Smooth muscle cell (in vitro differentiated cells): ENCODE data around the gene PHKG2. TPM values are rescaled to one million over a fixed set of nuclear protein-coding genes. Genes with fewer than 3 reads are reported as not detected.

ENCODE experiments used
- DNase-seq: peaks from one replicate; lab custom pipeline; 2025; ENCODE audit not compliant: unreplicated experiment; lab: John Stamatoyannopoulos, UW
- H2AFZ ChIP-seq: fragments of 200-600 bp; sonication (generic); 2 replicates; pipeline ENCODE4 v1.6.0; 2016; ENCODE audit warnings: antibody characterized with exemption, low read depth, mild to moderate bottlenecking
- H3F3A ChIP-seq: fragments of 200-600 bp; sonication (generic); 2 replicates; pipeline ENCODE4 v1.6.0; 2017; ENCODE audit warnings: antibody characterized with exemption, low read depth
- H3K27ac ChIP-seq: fragments of 200-600 bp; sonication (generic); 2 replicates; pipeline ENCODE4 v1.5.1; 2016; ENCODE audit warnings: low read depth, mild to moderate bottlenecking
- H3K27me3 ChIP-seq: fragments of 200-600 bp; sonication (generic); 2 replicates; pipeline ENCODE4 v1.6.1; 2016; ENCODE audit warnings: low read depth, mild to moderate bottlenecking
- H3K36me3 ChIP-seq: fragments of 200-600 bp; sonication (generic); 2 replicates; pipeline ENCODE4 v1.5.1; 2016; ENCODE audit warnings: low read depth
- H3K4me1 ChIP-seq: fragments of 200-600 bp; sonication (generic); 2 replicates; pipeline ENCODE4 v1.5.1; 2016; ENCODE audit warnings: low read depth
- H3K4me2 ChIP-seq: fragments of 200-600 bp; sonication (generic); 2 replicates; pipeline ENCODE4 v1.6.0; 2016; ENCODE audit warnings: mild to moderate bottlenecking
- H3K4me3 ChIP-seq: fragments of 200-600 bp; sonication (generic); 2 replicates; pipeline ENCODE4 v1.5.1; 2016; ENCODE audit warnings: mild to moderate bottlenecking
- H3K79me2 ChIP-seq: fragments of 200-600 bp; sonication (generic); 2 replicates; pipeline ENCODE4 v1.6.0; 2016; ENCODE audit warnings: low read depth, mild to moderate bottlenecking
- H3K9ac ChIP-seq: fragments of 200-600 bp; sonication (generic); 2 replicates; pipeline ENCODE4 v1.6.0; 2016; ENCODE audit warnings: low read depth
- H3K9me3 ChIP-seq: fragments of 200-600 bp; sonication (generic); replicated peaks from 2 replicates; pipeline ENCODE4 v1.5.1; 2016; ENCODE audit warnings: low read depth
- H4K20me1 ChIP-seq: fragments of 200-600 bp; sonication (generic); 2 replicates; pipeline ENCODE4 v1.6.0; 2016; ENCODE audit warnings: low read depth
- CTCF ChIP-seq: fragments of 200-600 bp; sonication (generic); IDR thresholded peaks from 2 replicates; pipeline ENCODE4 v1.5.1; 2017; ENCODE audit warnings: borderline replicate concordance, mild to moderate bottlenecking, antibody characterized with exemption; ENCODE audit not compliant: insufficient read depth, poor library complexity, severe bottlenecking
- WGBS: methylation state at CpG from one replicate; pipeline ENCODE4 v1.1.7; 2016; ENCODE audit warnings: low lambda C conversion rate; 5-methylcytosine and 5-hydroxymethylcytosine counted together
- polyA plus RNA-seq: library from polyadenylated mRNA; unstranded; fragments of >200 nt; fragmentation: Nextera tagmentation; extraction: Ambion mirVana; gene quantifications from 2 replicates; pipeline ENCODE4 v1.2.1, GENCODE V29; 2016
- total RNA-seq: library from RNA; depleted of rRNA; stranded (reverse); fragments of >200 nt; gene quantifications from 2 replicates; pipeline ENCODE4 v1.2.3, GENCODE V29; 2014

PHKG2 gene
- total and polyA plus RNA-seq, 2 experiments from 2014 or later = 24.9 to 39.1 TPM

GRCh38 chr16:30746638-30747175 lies 1.5 kb upstream of the PHKG2 start:
- peaks cover 9% of the 10 kb centered on the region for H3F3A ChIP-seq
- no peak overlapping the region for H3K9ac ChIP-seq
- H3K4me1 ChIP-seq = peaks cover 3% of the 10 kb centered on the region
- TF ChIP-seq CTCF = no peak
- peaks cover 18% of the 10 kb centered on the region for H3K79me2 ChIP-seq
- WGBS = 95% methylated on average over 9 of the region's 9 CpGs
- H4K20me1 ChIP-seq = peaks cover 7% of the 10 kb centered on the region
- no peak overlapping the region for H3K4me2 ChIP-seq
- no peak for DNase-seq
- peak overlapping the region; percentile 74 for H3K27ac ChIP-seq
- no peak overlapping the region for H2AFZ ChIP-seq
- no peak overlapping the region for H3K4me3 ChIP-seq
- peaks cover 8% of the 10 kb centered on the region for H3K36me3 ChIP-seq
- H3K27me3 ChIP-seq = no peaks in the 10 kb centered on the region
- no peaks in the 10 kb centered on the region for H3K9me3 ChIP-seq

GRCh38 chr16:30747331-30747730 lies 894 bp upstream of the PHKG2 start:
- peaks cover 3% of the 10 kb centered on the region for H3K4me1 ChIP-seq
- peak overlapping the region; percentile 74 for H3K27ac ChIP-seq
- peaks cover 3% of the 10 kb centered on the region for H4K20me1 ChIP-seq
- H3K27me3 ChIP-seq = no peaks in the 10 kb centered on the region
- H3K9ac ChIP-seq = peak overlapping the region; percentile 37
- H3K4me3 ChIP-seq = peak overlapping the region; percentile 85
- H2AFZ ChIP-seq = no peak overlapping the region
- peaks cover 18% of the 10 kb centered on the region for H3K79me2 ChIP-seq
- H3K9me3 ChIP-seq = no peaks in the 10 kb centered on the region
- H3K36me3 ChIP-seq = peaks cover 8% of the 10 kb centered on the region
- peak overlapping the region; percentile 85 for H3K4me2 ChIP-seq
- peaks cover 9% of the 10 kb centered on the region for H3F3A ChIP-seq
- no peak for TF ChIP-seq CTCF
- no peak for DNase-seq
- 48% methylated on average over 3 of the region's 3 CpGs for WGBS

DNA sequence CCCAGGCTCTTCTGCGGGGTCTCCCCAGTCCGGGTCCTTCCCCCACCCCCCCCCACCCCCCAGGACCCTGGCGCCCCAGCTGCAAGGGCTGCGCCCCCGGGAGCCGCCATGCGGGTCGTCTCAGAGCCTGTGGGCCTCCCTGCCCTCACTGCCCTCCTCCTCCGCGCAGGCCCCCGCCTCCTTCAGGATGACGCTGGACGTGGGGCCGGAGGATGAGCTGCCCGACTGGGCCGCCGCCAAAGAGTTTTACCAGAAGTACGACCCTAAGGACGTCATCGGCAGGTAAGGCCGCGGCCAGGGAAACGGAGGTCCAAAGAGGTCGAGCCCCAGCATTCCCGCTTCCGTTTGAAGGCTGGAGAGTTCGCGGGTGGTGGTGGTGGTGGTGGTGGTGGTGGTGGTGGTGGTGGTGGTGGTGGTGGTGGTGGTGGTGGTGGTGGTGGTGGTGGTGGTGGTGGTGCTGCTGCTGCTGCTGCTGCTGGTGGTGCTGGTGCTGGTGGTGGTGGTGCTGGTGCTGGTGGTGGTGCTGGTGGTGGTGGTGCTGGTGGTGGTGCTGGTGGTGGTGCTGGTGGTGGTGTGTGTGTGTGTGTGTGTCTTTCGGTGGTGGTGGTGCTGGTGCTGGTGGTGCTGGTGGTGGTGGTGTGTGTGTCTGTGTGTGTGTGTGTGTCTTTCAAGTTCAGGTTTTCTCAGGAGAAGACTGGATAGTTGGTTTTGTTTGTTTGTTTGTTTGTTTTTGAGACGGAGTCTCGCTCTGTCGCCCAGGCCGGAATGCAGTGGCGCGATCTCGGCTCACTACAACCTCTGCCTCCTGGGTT lies 615 bp downstream of the PHKG2 start:
- Histone ChIP-seq H3K79me2 (peaks cover 18% of the 10 kb centered on the region), H3K4me1 (peaks cover 3% of the 10 kb centered on the region), H3F3A (peaks cover 9% of the 10 kb centered on the region), H4K20me1 (peaks cover 3% of the 10 kb centered on the region), H3K36me3 (peaks cover 8% of the 10 kb centered on the region), H3K4me3 (peak overlapping the region; percentile 85), H3K4me2 (peak overlapping the region; percentile 96), H3K9me3 (no peaks in the 10 kb centered on the region), H2AFZ (no peak overlapping the region), H3K27ac (peak overlapping the region; percentile 46), H3K9ac (peak overlapping the region; percentile 77), H3K27me3 (no peaks in the 10 kb centered on the region)
- WGBS = 17% methylated on average over 29 of the region's 36 CpGs
- TF ChIP-seq CTCF = no peak
- peak; percentile 40 for DNase-seq
